GM21576 (cell line): ENCODE results near the gene LRIT1.

Source experiments
- ATAC-seq: cut with Tn5 transposase; IDR thresholded peaks from one replicate; pipeline ENCODE4 v1.9.1; 2021; ENCODE audit warnings: mild to moderate bottlenecking, moderate library complexity; ENCODE audit not compliant: unreplicated experiment

The LRIT1 gene

GRCh38 chr10:84254552-84255478 is 13.5 kb upstream of the LRIT1 start:
- ATAC-seq = no peak

DNA sequence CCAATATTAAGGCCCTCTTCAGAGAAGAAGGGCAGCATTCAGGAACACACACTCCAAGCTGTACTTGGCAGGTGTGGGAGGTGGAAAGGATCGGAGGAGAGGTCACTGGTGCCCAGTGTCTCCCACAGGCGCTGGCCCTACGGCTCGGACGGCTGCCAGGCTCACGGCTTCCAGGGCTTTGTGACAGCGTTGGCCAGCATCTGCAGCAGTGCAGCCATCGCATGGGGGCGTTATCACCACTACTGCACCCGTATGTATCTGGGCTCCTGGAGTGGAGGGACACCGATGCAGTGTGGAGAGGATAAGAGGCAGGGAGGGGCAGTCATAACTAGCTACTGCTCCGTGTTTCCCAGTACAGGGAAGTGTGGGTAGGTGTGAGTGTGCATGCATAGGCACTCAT is 7.4 kb upstream of the LRIT1 start:
- no peak for ATAC-seq

- no peak for ATAC-seq
These were observed 6.2 kb upstream of the LRIT1 start for GRCh38 chr10:84247496-84247895.

- no peak for ATAC-seq
These were observed 3.4 kb upstream of the LRIT1 start, which contains the start of gene RGR for GRCh38 chr10:84244651-84245270. Gene RGR (plus strand): TSS chr10:84245053. CDS start chr10:84245091, 38 bp downstream.

DNA sequence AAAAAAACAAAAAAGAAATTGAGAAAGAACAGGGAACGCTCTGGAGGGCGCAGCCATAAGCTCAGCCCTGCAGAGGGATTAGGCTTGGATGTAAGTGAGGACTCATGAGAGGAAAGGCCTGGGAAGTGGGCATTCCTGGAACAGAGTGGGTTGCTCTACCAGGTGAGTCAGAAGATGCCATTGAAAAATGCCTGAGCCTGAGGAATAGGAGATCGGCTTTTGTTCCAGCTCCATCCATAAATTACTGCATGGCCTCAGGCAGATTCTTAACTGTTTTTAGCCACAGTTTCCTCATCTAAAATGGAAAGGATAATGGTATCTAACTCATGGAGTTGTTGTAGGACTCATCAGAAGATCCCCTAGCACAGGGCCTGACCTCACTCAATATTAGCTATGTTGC is 2.4 kb upstream of the LRIT1 start:
- ATAC-seq = no peak

GRCh38 chr10:84238909-84239308 is 2.4 kb downstream of the LRIT1 start:
- no peak for ATAC-seq

- no peak for ATAC-seq
These were observed 3.9 kb downstream of the LRIT1 start for GRCh38 chr10:84237199-84238051.

GRCh38 chr10:84236807-84237198 is 4.5 kb downstream of the LRIT1 start:
- no peak for ATAC-seq

- ATAC-seq = no peak
These were observed 6.2 kb downstream of the LRIT1 start for GRCh38 chr10:84235096-84235495.

- no peak for ATAC-seq
These were observed 6.9 kb downstream of the LRIT1 start for GRCh38 chr10:84234479-84234878.

DNA sequence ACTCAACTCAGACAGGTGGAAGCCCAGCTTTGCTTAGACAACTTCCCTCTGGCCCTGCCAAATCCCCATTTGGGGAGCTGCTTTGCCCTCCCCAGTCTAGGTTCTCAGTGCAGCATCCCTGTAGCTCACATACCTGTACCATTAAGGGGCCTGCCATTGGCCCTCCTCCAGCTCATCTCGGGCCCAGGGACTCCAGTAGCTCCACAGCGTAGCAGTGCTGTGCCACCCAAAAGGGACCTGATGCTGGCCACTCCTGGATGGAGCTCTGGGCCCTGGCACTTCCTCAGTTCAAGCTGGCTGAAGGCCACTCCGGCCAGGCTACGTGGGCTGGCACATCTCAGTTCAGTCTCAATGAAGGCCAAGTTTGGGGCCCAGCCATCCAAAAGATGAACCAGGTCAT is 7.4 kb downstream of the LRIT1 start:
- ATAC-seq = no peak

DNA sequence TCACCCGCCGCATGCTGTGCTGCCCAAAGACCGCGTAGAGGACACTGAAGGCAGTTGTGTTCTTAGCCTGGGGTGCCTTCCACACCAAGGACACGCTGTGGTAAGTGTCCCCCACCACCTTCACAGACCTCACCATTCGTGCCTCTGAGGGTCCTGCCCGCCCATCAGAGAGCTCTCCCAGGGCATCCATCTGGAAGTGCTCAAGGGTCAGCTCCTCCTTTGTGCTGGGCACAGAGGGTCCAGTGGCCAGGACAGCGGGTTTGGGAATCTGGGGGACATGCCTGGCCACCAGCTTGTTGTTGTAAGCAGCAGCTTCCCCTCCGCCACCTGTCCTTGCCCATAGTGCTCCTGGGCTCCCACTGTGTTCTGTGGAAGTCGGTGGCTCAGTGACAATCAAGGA is 9.0 kb downstream of the LRIT1 start:
- ATAC-seq = no peak

- ATAC-seq = no peak
These were observed 11.0 kb downstream of the LRIT1 start for GRCh38 chr10:84230359-84230758.

DNA sequence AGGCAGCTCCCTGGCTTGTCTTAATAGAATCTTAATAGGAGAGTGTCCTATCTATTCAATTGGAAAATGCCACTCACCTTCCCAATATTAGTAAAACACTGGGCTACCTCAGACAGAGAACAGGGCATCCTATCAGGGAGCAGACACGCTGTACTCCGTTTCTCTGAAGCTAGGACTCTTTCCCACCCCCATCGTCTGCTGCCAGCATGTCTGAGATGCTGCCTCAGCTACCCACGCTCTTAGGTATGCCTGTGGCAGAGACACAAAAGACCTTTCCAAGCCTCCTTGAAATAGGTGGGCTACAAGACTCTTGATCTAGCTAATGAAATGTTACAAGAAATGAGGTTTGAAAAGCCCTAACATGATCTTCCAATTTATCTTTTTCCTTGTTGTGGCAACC is 13.5 kb downstream of the LRIT1 start:
- no peak for ATAC-seq

DNA sequence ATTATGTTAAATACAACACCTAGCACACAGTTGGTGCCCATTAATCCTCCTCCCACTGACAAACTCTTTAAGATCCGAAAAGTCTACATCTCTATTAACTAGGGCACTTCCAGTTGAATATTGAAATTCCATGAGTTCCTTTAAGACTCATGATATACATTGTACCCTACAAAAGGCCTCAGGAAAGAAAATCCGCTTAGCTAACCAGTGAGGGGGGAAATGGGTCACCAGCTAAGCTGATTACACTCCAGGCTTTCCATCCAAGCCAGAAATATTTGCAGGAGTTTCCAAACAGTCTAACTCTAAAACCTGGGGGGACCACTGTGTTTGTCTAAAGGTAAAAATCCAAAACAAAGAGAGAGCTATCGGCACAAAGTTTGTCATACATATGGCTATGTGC is 14.7 kb downstream of the LRIT1 start:
- ATAC-seq = no peak

DNA sequence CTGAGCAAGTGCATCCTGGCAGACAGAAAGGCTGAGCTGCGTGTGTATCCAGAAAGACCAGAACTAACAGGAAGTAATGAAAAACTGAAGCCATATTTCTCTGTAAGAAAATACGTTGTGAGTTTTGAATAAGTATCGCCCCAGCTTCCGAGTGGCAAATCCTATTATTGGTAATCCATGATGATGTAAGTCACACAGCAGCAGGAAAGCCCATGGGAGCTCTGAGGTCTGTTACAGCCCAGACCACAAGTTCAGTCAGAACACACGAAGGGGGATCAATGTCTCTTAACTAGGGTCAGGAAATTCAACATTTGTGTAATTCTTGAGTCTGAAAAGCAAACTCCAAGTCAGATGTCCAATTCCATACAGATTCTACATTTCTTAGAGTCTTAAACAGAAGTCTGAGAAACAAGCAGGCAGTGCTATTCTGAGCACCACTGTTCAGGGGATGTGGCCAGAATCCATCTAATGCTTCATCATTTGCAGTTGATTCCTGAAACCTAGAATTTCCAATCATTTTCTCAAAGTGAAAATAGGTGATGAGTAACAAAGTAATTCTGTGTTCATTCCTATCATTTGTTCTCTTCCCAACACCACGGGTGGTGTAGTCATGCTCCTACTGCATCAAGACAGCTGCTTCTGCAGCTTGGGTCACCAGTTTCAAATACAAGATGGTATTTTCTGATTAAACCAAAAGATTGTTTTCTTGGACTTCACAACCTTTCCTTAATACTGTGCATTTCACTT is 15.7 kb downstream of the LRIT1 start, which contains the start of gene LRIT2:
LRIT2 (minus strand) TSS at position 118 of the 747 bp plus-strand sequence; CDS start at position 94, 24 bp downstream.
- no peak for ATAC-seq

DNA sequence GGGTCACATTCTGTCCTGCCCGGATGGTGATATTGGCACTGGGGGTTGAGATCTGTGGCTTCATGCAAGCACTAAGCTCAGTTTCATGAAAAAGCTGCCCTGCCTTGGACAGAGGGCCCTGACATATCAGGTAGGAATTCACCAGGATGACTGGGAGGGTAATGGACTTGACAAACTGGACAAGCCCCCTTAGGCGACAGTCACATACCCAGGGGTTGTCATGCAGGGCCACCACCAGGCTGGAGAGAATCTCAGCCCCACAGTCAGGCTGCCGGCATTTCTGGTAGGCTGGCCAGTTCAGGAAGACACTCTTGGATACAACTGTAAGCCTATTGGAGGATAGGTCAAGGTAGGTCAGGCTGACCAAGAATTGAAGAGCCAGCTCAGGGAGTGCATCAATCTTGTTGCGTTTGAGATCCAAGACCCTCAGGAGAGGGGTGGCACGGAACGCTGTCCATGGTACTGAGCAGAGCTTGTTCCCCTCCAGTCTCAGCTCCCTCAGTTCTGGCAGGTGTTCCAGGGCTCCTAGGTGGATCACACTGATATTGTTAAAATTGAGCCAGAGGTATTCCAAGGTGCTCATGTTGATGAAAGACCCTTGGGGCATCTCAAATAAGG is 16.8 kb downstream of the LRIT1 start:
- no peak for ATAC-seq

DNA sequence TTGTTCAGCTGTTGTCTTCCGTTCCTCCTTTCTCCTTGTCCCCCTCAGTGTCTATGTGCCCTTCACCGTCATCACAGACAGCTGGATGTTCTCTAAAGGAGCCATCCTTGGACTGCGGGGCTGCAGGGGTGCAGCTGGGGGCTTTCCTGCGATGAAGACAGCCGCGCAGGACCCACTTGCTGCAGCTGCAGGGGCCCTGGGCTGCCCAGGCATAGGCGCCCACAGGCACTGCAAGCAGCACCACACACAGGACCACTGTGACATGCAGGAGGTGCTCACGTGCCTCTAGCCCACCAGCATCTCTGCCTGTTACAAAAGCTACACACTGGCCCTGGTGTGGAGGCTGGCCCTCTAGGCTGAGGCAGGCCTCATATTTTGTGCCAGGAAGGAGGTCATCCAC is 19.4 kb downstream of the LRIT1 start:
- ATAC-seq = no peak

- ATAC-seq = no peak
These were observed 23.6 kb downstream of the LRIT1 start for GRCh38 chr10:84217746-84218145.

DNA sequence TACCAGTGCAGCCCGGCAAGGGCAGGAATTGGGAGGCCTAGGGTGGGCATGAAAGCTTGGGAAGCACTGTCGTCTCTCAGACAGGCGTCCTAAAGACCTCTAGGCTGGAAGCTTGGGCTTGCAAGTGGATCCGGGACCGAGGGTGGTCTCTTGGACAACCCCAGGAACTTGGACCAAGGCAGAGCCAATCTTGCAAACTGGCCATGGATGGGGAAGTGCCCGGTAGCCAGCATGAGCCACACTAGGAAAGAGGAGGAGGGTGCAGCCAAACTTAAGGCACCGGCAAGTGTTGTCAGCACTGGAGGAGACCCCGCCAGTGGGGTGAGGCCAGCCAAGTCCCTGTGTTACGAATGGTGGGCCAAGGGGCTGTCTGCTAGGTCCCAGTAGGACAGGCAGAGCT is 24.5 kb downstream of the LRIT1 start:
- no peak for ATAC-seq
